Neuronal stem cell (in vitro differentiated cells): ENCODE results near the gene ODF4. TPM values are rescaled to one million over a fixed set of nuclear protein-coding genes. Genes with fewer than 3 reads are reported as not detected.

ENCODE experiments used
- small RNA-seq: library from polyadenylated mRNA; stranded (forward); fragments of <200 nt; extraction: miRNeasy Mini kit (QIAGEN cat#:217004); gene quantifications from one replicate; pipeline ENCODE3, GENCODE V24; 2013; ENCODE audit not compliant: insufficient read depth

Gene ODF4

Small RNA genes within 50 kb of the gene (small RNA-seq; reads per million reads assigned to genes)
- not detected for gene RF00265
